Stimulated activated CD4-positive, alpha-beta T cell treated with anti-CD3 and anti-CD28 coated beads, TNF-alpha, amount 100 ng/mL, for 48 hours (primary cell): ENCODE data around the gene ENPP1.
"Not testable (repeated sequence)": the region's sequence is repeated elsewhere in the genome, so short reads cannot be mapped to it uniquely, and the experiment has no call there.

Source experiments
- DNase-seq, 3 donors: peaks; one replicate each; pipeline ENCODE4 v3.0.0-alpha.2; 2020; ENCODE audit warnings: low read depth in 3 of 3

ENPP1 gene

GRCh38 chr6:131916091-131916796, 108.4 kb downstream of the ENPP1 start:
- DNase-seq = not testable (repeated sequence)

DNA sequence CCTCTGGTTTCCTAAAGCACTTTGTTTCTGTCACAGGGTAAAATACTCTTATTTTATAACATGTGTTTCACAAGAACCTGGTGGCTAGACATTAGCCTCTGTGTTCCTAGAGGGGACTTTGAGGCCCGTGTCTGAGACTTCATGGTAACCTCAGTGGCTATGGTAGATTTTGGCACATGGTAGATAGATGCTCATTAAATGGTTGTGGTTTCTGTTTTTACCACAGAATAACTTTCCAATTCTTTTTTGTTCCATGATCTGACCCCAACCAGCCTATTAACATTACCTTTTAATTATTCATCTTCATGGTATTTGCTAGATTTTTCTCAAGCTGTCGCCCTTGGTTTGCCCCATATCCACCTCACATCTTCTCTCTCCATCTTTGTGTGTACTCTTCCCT, 109.0 kb downstream of the ENPP1 start:
- no peak for DNase-seq

DNA sequence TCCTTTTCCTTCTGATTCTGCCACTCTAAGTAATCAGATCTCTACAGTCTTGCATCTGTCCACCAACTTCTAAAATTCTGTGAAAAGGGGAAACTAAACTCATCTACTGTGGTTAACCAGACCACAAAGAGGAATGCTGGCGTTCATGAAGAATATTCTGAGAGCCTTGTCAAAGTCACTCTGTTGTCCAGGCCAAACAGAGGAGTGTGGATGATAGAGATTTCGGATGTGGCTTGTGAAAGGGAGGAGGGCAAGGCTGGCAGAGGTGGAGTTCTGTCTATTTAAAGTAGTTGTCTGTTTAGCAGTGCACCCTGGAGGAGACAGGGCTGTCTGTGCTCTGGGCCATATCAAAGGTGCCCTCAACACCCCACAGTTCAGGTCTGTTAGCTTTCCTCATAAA, 109.5 kb downstream of the ENPP1 start:
- no peak for DNase-seq

- no peak for DNase-seq
These were observed 110.2 kb downstream of the ENPP1 start for GRCh38 chr6:131917763-131918649.

DNA sequence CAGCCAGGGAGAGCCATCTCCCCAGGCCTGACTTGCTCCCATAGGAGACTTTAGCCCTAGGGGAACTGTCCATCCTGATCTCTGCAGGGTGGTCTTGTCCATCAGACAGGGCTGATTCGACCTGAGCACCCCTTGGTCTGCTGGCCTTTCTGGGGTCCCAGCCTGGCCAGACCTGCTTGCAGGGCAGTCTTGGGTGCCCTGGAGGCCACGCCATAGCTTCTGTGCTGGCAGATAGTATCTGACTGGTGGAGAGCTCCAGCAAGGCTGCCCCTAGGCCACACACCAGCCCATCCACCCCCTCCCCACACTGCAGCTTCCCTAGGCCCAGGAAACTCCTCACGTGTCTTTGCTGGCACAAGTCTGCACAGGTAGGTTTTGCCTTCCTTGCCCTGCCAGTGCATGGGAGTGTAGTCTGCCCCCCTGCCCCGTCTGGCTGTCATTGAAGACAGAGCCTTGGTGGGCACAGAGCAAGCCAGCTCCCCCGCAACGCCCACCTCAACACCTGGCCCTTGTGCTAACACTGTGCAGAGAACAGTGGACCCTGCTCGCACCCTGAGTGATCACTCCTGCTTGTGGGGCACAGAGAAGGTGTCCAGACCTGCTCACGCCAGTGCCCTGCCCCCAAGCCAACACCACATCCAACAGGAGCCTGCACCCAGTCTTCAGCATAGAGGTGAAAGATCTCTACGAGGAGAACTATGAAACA, 111.0 kb downstream of the ENPP1 start:
- DNase-seq = no peak

- no peak for DNase-seq
These were observed 112.8 kb downstream of the ENPP1 start for GRCh38 chr6:131920656-131921055.

DNA sequence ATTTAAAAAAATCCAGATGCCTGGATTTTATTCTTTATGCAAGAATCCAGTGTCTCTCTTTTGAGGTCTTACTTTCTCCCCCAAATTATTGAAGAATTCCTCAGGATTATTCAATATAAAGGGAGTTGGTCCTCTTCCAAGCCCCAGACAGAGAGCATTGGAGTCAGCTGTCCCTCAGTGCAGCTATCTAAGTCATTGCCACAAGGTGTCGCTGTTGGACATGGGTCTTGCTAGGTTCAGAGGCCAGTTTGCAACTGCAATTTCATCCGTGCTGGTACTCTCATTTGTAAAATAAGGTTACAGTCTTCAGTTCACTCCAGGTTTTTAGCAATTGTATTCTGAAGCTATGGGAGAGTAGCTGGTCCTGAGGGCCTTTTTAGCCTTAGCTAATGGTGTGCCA, 115.5 kb downstream of the ENPP1 start:
- peak in 2 of 3 donors; percentile 11 to 32 for DNase-seq

DNA sequence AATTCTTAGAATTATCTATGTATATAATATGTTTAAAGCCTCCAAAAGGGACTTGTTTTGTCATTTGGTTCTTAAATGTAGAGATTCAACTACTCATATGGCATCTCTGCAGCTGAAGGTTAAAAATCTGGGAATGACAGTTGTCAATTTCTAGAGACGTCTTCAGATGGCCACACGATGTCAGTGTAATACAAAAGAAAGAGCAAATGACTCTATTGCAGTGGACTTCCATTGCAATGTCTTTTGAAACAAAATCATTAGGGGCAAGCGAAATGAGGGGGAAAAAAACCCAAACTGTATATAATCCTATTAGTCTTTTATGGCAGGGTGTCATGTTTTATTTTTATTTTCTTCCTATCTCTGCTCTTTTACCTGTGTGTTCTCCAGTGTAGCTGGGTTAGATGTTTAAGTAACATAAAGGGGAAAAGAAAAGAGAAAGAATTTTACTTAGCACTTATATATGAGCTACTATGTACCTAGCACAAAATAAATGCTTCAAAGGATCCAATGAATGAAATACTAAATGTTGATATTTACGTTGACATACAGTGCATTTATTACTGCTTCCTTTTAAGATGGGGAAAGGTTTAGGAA, 117.2 kb downstream of the ENPP1 start:
- no peak for DNase-seq

DNA sequence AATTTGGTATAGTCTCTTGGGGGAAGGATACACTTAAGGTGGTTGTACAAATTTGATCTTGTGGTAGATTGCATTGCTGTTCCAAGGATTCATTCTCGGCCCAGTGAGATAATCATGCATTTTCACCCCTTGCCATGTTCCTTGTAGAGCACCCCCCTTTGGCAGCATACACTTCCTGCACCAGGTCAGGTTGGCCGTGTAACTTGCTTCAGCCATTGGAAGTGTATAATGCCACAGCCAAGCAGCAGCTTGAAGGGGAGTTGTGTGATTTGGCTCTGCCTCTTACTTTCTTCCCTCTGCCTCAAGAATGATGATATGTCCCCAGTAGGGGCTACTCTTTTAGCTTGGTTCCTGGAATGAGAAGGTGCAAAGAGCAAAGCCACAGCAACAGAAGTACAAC, 121.4 kb downstream of the ENPP1 start:
- DNase-seq = no peak

DNA sequence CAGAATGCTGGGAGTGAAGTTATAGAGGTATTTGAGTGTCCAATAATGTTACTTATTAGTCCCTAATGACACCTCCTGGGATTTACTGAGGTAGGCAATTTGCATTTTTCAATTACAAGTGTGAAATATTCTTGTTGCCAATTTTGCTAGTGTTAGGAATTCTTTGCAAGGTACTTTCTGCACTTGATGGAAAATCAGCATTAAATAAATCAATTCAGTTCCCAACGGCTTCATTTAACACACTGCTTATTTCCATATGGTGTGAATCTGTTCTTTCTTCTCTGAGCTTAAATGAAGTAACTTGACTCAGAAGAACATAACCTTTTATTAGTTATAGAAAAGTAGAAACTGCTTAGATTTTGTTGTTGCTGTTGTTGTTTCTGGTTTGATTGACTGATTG, 122.2 kb downstream of the ENPP1 start:
- no peak for DNase-seq

DNA sequence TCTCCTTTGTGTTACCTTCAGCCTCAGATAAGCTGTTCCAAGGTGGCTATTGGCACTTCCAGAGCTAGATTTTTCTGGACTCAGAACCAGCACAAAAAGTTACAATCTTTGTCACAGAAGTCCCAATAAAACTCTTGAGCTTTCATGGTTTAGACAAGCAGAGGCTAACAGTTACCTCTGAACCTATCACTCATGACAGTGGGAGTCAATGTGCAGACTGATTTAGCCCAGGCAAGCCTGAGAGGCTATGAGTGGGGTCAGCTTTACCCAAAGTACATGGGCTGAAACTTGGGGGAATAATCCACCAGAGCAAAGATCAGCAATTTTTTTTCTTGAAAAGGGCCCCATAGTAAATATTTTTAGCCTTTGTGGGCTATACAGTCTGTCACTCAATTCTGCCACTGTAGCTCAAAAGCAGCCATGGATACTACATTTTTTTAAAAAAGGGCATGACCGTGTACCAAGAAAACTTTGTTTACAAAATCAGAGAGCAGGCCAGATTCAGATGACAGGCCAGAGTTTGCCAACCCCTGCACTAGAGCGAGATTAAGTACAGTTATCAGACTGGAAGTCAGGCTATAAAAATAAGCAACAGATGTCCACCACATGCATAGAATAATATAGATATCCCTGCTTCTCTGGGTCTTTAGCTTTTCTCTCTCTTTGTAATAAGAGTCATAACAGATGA, 123.4 kb downstream of the ENPP1 start:
- DNase-seq = no peak

DNA sequence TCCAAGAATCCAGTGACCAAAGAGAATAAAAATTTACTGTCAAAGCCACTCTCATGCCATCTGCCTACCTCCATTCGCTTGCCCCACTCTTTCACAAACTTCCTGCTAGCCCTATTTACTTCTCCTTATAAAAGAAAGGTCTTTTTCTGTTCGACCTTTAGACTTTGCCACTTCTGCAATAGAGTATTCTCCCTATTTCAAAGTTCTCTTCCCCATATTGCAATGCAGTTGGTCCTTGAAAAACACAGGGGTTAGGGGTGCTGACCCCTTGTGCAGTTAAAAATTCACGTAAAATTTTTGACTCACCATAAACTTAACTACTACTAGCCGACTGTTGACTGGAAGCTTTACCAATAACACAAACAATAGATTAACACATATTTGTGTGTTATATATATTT, 128.3 kb downstream of the ENPP1 start:
- DNase-seq = no peak

GRCh38 chr6:131937226-131937625, 129.4 kb downstream of the ENPP1 start:
- no peak for DNase-seq

DNA sequence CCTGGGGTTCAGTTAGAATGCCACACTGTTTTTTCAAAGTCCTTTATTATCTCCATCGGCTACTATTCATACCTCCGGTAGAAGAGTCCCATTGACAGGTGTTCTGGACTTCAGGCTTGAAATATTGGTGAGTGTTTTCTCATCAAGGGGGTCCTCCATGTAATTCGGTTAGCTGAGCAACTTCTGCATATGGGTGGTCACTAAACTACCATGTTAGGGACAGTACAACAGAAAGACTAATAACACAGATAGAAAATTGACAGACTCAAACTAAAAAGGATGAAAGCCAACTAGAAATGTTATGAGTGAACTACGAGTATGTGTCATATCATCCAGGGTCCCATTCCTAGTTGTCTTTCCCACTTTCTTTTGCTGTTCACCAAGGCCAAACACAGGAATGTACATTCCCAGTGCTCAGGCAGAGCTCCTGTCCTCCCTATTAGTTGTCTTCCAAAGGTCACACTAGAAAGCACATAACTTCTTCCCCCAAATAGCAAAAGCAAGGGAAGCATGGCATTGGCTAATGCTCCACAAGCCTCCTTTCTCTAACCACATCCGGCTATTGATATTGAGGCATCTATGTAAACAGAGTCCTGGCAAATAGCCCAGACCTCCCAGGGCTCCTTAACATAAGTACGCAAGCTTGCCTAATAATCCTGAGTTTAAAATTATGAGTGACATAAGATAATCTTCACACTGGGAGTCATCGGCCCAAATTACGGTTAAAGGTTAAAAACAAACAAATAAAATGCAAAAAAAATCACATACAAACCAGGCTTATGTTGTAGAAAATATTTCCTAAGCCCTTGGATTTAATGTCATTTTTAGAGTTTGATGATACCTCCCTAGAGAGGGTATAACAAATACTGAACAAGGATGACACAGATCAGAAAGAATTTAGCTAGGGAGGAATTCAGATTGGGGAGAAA, 130.1 kb downstream of the ENPP1 start:
- no peak for DNase-seq
